Mucosa of stomach (tissue), 1 donor: ENCODE data around the gene FAF1.

ENCODE experiments used
- H3K27me3 ChIP-seq: one replicate; pipeline ENCODE4 v1.7.0; 2013; ENCODE audit warnings: mild to moderate bottlenecking, low read length; ENCODE audit not compliant: control insufficient read depth, insufficient read depth
- H3K36me3 ChIP-seq: one replicate; pipeline ENCODE4 v1.7.0; 2013; ENCODE audit warnings: low read length; ENCODE audit not compliant: control insufficient read depth, insufficient read depth
- H3K4me1 ChIP-seq: one replicate; pipeline ENCODE4 v1.7.0; 2013; ENCODE audit warnings: mild to moderate bottlenecking, low read length; ENCODE audit not compliant: control insufficient read depth, insufficient read depth
- H3K4me3 ChIP-seq: one replicate; pipeline ENCODE4 v1.7.0; 2013; ENCODE audit warnings: low read length
- H3K9ac ChIP-seq: one replicate; pipeline ENCODE4 v1.7.0; 2013; ENCODE audit warnings: mild to moderate bottlenecking, low read length, moderate library complexity
- H3K9me3 ChIP-seq: one replicate; pipeline ENCODE4 v1.7.0; 2013; ENCODE audit warnings: mild to moderate bottlenecking, low read length, moderate library complexity; ENCODE audit not compliant: control insufficient read depth
- donor health status: Pancreatic carcinoma.

The FAF1 gene

GRCh38 chr1:50852889-50853288, 107.2 kb downstream of the FAF1 start:
- Histone ChIP-seq H3K4me1 (peaks cover 9% of the 10 kb centered on the region), H3K9me3 (no peaks in the 10 kb centered on the region), H3K36me3 (no peaks in the 10 kb centered on the region), H3K4me3 (no peak overlapping the region), H3K27me3 (no peaks in the 10 kb centered on the region), H3K9ac (no peak overlapping the region)

- H3K9me3 ChIP-seq, result no peaks in the 10 kb centered on the region
These were observed 108.6 kb downstream of the FAF1 start for GRCh38 chr1:50851466-50851865.

GRCh38 chr1:50851034-50851433, 109.0 kb downstream of the FAF1 start:
- Histone ChIP-seq H3K4me1 (peaks cover 9% of the 10 kb centered on the region), H3K27me3 (no peaks in the 10 kb centered on the region), H3K36me3 (no peaks in the 10 kb centered on the region), H3K9me3 (no peaks in the 10 kb centered on the region), H3K4me3 (no peak overlapping the region), H3K9ac (no peak overlapping the region)

More at GRCh38 chr1:50851466-50851865, 108.6 kb downstream of the FAF1 start:
- no peaks in the 10 kb centered on the region for H3K36me3 ChIP-seq
- H3K4me1 ChIP-seq, result peaks cover 9% of the 10 kb centered on the region
- H3K9ac ChIP-seq, result no peak overlapping the region
- H3K4me3 ChIP-seq, result no peak overlapping the region
- no peaks in the 10 kb centered on the region for H3K27me3 ChIP-seq

GRCh38 chr1:50847303-50847702, 112.8 kb downstream of the FAF1 start:
- Histone ChIP-seq H3K4me1 (peaks cover under 1% of the 10 kb centered on the region), H3K27me3 (no peaks in the 10 kb centered on the region), H3K36me3 (no peaks in the 10 kb centered on the region), H3K9ac (no peak overlapping the region), H3K9me3 (no peaks in the 10 kb centered on the region), H3K4me3 (no peak overlapping the region)

GRCh38 chr1:50846224-50846839, 113.7 kb downstream of the FAF1 start:
- no peaks in the 10 kb centered on the region for H3K27me3 ChIP-seq
- H3K36me3 ChIP-seq, result no peaks in the 10 kb centered on the region
- no peaks in the 10 kb centered on the region for H3K9me3 ChIP-seq
- H3K4me1 ChIP-seq, result no peaks in the 10 kb centered on the region
- no peak overlapping the region for H3K4me3 ChIP-seq
- no peak overlapping the region for H3K9ac ChIP-seq

GRCh38 chr1:50841791-50842387, 118.2 kb downstream of the FAF1 start:
- Histone ChIP-seq H3K9me3 (no peaks in the 10 kb centered on the region), H3K36me3 (no peaks in the 10 kb centered on the region), H3K4me1 (no peaks in the 10 kb centered on the region), H3K9ac (no peak overlapping the region), H3K4me3 (no peak overlapping the region), H3K27me3 (no peaks in the 10 kb centered on the region)

GRCh38 chr1:50836117-50836516, 124.0 kb downstream of the FAF1 start:
- no peaks in the 10 kb centered on the region for H3K27me3 ChIP-seq
- no peak overlapping the region for H3K4me3 ChIP-seq
- H3K9me3 ChIP-seq, result no peaks in the 10 kb centered on the region
- H3K9ac ChIP-seq, result no peak overlapping the region
- H3K36me3 ChIP-seq, result no peaks in the 10 kb centered on the region
- no peaks in the 10 kb centered on the region for H3K4me1 ChIP-seq

- H3K27me3 ChIP-seq, result no peaks in the 10 kb centered on the region
- H3K36me3 ChIP-seq, result no peaks in the 10 kb centered on the region
- H3K9ac ChIP-seq, result no peak overlapping the region
- no peaks in the 10 kb centered on the region for H3K4me1 ChIP-seq
- H3K4me3 ChIP-seq, result no peak overlapping the region
- H3K9me3 ChIP-seq, result no peaks in the 10 kb centered on the region
These were observed 126.9 kb downstream of the FAF1 start for GRCh38 chr1:50833216-50833615.

- Histone ChIP-seq H3K9ac (no peak overlapping the region), H3K9me3 (no peaks in the 10 kb centered on the region), H3K4me3 (no peak overlapping the region), H3K36me3 (no peaks in the 10 kb centered on the region), H3K4me1 (no peaks in the 10 kb centered on the region), H3K27me3 (no peaks in the 10 kb centered on the region)
These were observed 127.9 kb downstream of the FAF1 start for GRCh38 chr1:50832167-50832566.

GRCh38 chr1:50831300-50832061, 128.6 kb downstream of the FAF1 start:
- no peaks in the 10 kb centered on the region for H3K36me3 ChIP-seq
- no peaks in the 10 kb centered on the region for H3K4me1 ChIP-seq
- H3K27me3 ChIP-seq, result no peaks in the 10 kb centered on the region
- H3K9ac ChIP-seq, result no peak overlapping the region
- H3K9me3 ChIP-seq, result no peaks in the 10 kb centered on the region
- no peak overlapping the region for H3K4me3 ChIP-seq

- no peaks in the 10 kb centered on the region for H3K9me3 ChIP-seq
- no peaks in the 10 kb centered on the region for H3K4me1 ChIP-seq
- no peaks in the 10 kb centered on the region for H3K36me3 ChIP-seq
- no peak overlapping the region for H3K9ac ChIP-seq
- no peak overlapping the region for H3K4me3 ChIP-seq
- no peaks in the 10 kb centered on the region for H3K27me3 ChIP-seq
These were observed 129.4 kb downstream of the FAF1 start for GRCh38 chr1:50830621-50831020.
